Stimulated activated CD4-positive, alpha-beta T cell treated with anti-CD3 and anti-CD28 coated beads, Interleukin-15, amount 100 ng/mL, for 1 hour (primary cell): ENCODE measurements around the gene ABL2.
"Not testable (repeated sequence)": the region's sequence is repeated elsewhere in the genome, so short reads cannot be mapped to it uniquely, and the experiment has no call there.

Experiments used
- DNase-seq, 2 donors: peaks; one replicate each; pipeline ENCODE4 v3.0.0-alpha.2; 2020; ENCODE audit warnings: low read depth in 1 of 2, low spot score in 1 of 2

ABL2 gene

DNA sequence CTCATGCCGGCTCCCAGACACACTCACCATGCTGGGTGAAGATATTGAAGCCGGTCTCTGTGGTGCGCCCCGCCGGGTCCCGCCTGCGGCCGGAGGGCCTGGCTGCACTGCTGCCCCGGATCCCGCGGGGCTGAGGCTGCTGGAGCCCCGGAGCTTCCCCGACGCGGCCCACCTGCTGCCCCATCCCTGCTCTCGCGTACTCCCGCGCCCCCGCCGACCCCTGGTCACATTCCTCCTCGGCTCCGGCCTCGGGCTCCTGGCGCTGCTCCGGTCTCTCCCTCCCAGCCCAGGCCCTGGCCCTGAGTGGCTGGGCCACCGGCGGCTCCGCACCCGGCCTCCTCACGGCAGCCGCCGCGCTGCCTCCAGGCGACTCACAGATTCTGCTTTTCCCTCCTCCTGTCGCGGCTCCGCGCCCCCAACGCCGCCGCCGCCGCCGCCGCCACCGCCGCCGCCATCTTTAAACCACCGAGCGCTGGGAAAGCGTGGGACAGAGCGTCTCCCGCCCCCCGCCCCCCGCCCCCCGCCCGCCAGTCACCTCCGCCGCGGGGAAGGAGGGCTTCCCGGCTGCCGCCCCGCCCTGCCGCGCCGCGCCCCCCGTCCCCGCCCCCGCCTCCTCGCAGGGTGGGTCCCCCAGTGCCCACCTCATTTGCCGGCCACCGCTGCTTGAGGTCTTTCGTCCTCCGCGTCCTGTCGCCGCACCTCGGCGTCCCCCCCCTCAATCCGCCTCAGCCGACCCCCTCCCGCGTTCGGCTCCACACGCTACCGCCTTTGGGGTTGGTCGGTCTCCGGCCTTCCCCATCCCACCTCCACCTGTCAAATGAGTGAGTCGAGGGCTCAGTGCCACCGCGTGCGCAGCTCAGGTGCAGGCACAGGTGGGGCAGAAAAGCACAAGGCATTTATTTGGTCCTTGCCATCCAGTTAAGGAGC, at the start of gene ABL2:
Gene ABL2, minus strand, starts transcription at position 464 of the 927 bp plus-strand sequence. Its CDS starts 280 bp downstream, at position 184.
- peak; percentile 25 to 46 for DNase-seq

DNA sequence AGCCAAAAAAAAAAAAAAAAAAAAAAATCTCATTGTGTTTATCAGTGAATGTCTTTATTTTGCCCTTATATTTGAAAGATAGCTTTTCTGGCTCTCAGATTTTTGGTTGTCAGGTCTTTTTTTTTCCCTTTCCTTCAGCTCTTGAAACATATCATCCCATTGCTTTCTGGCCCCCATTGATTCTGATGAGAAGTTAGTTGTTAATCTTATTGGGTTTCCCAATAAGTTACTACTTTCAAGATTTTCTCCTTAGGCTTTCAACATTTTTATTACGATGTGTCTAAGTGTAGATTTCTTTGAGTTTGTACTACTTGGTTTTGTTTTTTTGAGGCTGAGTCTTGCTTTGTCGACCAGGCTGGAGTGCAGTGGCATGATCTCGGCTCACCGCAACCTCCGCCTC, 49.4 kb upstream of the ABL2 start:
- no peak for DNase-seq

DNA sequence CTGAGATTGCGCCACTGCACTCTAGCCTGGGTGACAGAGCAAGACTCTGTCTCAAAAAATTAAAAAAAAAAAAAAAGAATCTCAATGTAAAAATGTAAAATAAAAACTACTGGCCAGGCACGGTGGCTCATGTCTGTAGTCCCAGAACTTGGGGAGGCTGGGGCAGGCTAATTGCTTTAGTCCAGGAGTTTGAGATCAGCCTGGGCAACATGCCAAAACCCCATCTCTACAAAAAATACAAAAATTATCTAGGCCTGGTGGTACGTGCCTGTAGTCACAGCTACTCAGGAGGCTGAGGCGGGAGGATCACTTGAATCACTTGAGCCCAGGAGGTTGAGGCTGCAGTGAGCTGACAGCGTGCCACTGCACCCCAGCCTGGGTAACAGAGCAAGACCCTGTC, 44.9 kb upstream of the ABL2 start:
- DNase-seq: not testable (repeated sequence)

DNA sequence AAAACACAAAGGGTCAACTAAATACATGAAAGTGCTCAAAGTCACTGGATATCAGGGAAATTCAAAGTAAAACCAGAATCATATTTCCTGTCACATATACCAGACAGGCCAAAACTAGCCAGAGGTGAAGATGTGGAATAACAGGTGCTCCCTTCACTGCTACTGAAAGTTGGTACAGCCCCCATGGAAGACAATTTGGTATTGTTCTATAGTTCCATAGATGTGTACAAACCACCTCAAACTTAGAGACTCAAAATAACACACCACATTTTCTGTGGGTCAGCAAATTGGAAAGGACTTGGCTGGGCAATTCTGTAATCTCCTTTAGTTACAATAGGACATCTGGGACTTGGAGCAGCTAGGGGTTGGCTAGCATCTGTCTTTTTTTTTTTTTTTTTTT, 39.6 kb upstream of the ABL2 start:
- no peak for DNase-seq

DNA sequence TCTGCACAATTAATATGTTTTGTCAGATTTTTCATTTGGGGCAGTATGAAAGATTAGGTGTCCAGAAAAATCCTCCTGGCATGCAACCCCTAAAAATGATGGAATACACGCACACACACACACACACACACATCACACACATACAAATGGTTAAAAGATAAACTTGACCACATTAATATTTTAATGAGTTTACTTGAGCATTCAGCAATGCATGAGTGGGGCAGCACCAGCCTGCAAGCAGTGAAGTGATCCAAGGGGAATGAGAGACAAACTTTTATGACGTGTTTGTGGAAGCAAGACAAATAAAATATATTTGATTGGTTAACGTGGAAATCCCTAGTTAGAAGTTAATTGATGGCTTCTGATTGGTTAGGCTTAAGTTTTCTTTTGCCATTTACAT, 35.0 kb upstream of the ABL2 start:
- DNase-seq: no peak

DNA sequence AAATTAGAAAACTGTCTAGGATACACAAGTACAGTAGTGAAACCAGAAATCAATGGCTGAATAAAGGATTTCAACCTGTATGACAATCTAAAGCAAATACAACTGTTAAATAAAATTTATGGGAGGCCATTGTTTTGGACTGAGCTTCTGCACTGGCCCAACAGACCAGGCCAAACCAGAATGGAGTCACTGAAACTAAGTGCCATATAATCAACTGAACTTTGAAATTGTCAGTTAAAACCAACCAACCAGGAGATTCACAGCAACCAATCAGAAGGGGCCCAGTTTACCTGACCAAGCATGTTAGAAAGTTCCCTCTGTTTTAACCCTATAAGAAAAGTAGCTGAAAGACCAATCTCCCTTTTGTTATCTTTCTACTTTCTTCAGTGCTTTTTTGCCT, 33.6 kb upstream of the ABL2 start:
- no peak for DNase-seq

DNA sequence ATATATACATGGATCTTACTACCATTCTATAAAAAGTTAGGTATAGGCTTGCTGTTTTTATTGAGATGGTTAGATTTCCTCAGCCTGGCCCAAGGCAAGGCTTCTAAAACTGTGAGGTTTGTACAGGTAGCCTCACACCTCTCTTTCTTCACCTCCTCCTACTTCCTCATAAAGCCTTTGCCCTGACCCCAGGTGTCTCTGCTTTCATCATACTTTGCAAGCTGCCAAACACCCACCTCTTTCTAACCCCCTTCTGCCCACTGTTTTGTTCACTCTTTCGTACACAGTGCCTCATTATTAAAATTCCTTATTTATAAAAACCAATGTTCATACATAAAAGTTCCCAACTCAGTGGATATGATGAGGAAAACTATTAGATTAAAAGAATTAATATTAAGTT, 32.7 kb upstream of the ABL2 start:
- no peak for DNase-seq

DNA sequence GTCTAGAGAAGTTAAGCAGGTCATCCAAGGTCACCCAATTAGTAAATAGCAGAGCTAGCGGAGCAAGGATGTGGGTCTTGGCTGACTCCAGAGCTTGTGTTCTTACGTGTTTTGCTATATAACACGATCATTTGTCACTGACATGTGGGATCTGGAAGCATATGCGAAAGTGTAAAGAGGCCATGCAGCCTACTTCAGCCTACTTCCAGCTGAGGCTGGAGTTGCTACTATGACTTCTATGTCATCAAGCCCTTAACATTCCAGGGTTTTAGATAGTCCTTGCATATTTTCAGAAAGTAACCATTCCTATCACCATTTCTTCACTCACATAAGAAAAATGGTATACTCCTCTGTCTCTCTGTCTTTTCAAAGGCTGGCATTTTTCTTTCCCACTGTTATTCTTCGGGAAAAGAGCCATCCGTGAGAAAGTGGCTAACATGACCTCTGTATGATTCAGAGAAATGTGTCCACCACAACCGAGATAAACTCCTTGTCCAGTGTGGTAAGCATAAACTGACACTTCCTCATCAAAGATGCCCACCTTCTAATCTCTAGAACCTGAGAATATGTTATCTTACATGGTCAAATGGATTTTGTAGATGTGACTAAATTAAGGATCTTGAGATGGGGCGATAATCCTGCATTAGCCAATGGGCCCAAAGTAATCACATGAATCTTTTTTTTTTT, 24.0 kb upstream of the ABL2 start:
- DNase-seq: no peak

DNA sequence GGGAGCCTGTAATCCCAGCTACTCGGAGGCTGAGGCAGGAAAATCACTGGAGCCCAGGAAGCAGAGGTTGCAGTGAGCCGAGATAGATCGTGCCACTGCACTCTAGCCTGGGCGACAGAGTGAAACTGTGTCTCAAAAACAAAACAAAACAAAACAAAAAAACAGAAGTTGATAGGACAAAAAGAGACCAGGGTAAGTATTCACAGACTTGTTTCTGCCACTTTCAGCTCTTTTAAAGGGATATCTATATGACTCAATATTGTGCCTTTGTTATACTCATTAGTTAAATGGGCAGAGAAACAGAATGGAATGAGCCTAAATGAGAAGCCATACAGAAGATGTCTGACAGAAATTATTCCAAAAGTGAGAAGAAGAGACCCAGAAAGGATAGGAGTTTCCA, 23.1 kb upstream of the ABL2 start:
- DNase-seq: no peak

DNA sequence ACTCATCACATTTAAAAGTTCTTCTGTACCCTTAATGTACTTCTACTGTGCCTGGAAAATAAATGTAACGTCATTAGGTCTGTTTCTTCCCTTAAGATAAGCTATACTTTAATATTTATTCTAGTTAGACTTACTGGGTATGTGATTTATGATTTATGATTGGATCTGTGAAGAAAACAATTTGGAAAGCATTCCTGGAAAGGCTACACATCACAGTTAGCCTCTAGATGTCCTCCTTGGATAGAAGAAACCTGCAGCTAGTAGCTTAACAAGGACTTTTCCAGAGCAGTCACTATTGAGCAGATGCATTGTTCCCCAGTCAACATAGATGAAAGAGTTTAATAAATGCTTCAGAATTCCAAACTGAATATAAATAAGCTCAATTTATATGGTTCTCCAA, 22.2 kb upstream of the ABL2 start:
- DNase-seq: no peak

DNA sequence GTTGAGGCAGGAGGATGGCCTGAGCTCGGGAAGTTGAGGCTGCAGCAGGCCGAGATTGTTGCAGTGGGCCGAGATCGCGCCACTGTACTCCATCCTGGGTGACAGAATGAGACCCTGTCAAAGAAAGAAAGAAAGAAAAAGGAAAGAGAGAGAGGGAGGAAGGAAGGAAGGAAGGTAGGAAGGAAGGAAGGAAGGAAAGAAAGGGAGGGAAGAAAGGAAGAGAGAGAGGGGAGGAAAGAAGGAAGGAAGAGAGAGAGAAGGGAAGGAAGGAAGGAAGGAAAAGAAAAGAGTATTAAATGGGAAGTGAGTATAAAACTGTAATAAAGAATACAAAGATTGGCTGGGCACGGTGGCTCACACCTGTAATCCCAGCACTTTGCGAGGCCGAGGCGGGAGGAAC, 18.4 kb upstream of the ABL2 start:
- no peak for DNase-seq

DNA sequence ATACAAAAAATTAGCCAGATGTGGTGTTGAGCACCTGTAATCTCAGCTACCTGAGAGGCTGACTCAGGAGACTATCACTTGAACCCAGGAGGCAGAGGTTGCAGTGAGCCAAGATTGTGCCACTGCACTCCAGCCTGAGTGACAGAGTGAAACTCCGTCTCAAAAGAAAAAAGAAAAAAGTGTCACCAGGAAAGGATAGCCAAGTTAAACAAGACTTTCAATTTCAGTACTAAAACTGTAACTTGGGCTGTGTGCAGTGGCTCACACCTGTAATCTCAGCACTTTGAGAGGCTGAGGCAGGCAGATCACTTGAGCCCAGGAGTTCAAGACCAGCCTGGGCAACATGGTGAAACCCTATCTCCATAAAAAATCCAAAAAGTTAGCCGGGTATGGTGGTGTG, 15.9 kb upstream of the ABL2 start:
- not testable (repeated sequence) for DNase-seq

DNA sequence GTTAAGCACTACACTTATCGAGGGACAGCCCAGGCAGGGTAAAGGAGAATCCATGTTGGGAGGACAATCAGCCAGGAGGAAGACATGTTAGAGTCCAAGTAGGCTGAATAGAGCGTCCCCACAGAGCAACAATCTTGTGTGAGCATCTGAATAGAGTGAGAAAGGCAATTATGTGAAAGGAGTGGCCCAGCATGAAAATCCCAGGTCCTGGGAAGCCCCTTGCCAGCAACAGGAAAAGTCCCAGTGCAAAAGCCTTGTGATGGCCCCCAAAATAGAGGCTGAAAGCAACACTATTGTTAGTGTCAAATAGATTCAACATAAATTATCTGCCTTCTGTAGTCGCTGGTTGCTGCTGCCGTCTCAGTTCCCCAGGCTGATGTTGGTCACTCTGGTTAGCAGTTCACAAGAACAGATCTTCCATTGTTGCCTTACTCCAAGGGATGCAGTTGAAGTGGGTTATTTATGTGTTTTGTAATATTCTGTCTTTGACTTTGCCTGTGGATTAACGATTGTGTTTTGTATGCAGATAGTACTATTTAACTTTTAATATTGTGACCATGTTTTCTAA, 12.1 kb upstream of the ABL2 start:
- no peak for DNase-seq

DNA sequence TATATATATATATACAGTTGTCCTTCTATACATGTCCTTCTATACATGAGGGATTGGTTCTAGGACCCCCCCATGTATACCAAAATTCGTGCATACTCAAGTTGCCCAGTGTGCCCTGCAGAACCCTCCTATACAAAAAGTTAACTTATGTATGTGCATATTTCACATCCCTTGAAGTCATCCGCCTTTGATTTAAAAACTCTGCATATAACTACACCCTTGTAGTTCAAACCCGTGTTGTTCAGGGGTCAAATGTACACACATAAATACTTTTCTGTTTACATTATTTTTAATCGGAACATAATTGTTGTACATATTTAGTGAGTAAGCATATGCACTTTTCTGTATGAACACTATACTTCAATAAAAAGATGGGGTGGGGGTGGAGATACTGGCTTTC, 7.7 kb upstream of the ABL2 start:
- no peak for DNase-seq

DNA sequence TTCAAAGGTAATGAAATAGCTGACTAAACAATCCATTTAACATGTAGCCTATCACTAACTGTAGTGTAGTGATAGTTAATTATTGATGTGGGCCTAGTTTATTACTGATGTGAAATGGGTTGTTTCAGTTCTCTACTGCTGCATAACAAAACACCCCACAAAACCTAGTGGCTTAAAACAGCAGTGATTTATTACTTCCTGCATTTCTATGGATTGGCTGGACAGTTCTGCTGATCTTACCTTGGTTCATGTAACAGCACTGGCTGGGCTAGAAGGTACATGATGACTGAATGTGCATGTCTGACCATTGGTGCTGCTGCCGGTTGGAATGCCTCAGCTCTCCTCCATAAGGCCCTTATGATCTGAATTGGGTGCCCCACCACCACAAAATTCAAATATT, 5.4 kb upstream of the ABL2 start:
- DNase-seq: no peak

DNA sequence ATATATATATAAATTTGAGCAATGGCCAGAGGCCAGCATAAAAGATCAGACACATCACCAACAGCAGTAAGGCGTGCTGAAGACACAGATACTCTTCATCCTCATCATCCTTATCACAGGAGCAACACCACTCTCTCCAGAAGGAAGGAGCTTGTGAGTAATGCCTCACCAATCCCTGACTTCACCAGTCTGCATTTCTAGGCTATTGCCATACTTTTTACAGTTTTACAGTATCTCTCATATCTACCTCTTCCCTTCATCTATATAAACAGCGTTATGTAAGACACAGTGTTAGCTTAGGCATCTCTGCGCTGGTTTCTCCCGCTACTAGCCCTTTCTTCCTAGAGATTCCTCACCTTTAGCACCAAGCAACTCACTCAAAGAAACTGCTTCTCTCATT, 2.4 kb upstream of the ABL2 start:
- no peak for DNase-seq

DNA sequence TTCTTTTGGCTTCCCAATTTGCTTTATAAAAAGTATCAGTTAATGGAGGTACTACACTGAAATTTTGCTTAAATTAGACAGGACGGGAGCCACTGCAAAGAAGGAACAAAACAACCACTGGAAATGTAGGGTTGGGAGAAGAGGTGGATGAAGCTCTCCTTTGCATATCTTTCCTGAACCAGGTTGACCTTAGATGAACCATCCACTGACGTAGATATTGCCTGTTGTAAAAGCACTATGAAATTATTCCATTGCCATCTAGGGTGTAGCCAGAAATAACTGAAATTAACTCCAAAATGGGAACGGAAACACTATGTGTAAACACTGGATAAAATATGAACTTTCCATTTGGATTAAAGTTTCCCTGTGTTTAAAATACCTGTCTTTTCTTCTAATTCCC, 1.2 kb upstream of the ABL2 start:
- no peak for DNase-seq

DNA sequence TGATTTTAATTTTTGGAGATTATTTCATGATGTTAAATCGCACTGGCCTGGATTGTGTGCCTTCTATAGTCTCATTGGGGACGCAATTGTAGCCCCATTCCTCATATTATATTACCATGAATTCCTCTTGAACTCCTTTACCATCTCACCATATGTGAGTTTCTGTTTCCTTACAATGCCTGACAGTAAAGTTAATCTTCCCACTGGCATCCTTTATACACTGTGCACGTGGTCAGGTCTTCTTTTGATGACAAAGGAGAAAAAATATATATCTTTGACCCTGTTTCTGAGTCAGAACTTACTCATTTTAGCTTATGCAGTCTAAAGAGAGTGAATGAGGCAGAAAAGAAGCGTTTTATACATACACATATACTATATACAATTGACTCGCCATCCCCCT, 774 bp upstream of the ABL2 start:
- no peak for DNase-seq

DNA sequence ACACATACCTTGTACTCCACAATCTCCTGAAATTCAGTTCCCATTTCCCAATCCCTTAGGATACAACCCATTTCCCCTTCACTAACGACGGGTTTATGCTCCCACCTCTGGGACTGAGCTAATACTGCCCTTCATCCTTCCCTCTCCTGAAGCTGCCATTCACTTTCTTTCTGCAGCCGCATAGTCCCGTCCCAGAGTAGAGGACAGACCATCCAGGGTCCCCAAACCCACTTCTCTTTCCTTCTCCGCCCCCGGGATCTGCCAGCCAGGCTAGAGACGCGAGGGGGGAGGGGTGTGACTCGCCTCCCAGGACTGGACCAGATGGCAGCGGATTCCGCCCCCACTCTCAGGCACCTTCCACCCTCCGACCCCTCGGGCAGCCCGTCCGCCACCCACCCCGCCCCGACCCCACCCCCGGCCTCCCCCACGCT, 679 bp downstream of the ABL2 start:
- peak in 1 of 2 donors; percentile 17 for DNase-seq

DNA sequence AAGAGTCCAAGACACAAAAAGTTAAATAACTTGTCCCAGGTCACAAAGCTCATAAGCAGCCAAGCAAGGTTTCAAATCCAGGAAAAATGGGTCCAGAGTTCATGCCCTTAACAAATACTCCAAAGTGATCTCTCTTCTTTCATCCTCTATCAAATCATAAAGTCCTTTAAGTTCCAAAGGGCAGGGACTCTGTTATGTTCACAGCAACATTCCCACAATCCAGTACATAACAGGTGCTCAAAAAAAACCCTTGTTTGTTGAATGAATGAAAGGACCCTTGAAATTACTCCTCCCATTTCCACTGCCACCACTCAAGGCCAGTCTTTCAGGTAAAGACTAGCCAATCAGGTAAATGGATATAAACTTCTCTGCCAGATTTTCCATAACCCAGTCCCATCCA, 2.7 kb downstream of the ABL2 start:
- no peak for DNase-seq

DNA sequence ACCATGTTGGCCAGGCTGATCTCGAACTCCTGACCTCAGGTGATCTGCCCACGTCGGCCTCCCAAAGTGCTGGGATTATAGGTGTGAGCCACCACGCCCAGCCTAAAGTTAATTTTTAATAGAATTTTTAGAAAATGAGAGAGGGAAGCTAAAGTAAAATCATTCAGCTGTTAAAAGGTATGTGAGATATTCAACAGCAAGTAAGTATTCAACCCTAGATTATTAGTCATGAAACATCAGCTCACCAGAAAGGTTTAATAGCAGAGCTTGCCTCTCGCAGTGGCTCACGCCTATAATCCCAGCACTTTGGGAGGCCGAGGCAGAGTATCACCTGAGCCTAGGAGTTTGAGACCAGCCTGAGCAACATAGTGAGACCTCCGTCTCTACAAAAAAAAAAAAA, 5.0 kb downstream of the ABL2 start:
- DNase-seq: not testable (repeated sequence)

DNA sequence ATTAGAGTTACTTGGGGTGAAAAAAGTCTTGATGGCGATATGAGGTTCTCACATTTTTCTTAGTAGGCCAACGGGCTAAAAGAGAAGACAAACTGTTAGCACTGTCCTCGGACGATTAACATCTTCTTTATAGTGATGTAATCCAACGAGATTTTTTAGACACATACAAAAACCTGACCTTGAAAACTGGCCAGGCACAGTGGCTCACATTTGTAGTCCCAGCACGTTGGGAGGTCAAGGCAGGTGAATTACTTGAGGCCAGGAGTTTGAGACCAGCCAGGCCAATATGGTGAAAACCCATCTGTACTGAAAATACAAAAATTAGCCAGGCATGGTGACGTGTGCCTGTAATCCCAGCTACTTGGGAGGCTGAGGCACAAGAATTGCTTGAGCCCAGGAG, 8.4 kb downstream of the ABL2 start:
- DNase-seq: not testable (repeated sequence)
